PC-9 (cell line): ENCODE data around the gene PHRF1. TPM values are rescaled to one million over a fixed set of nuclear protein-coding genes. Genes with fewer than 3 reads are reported as not detected.

Source experiments
- BruUV-seq: library from RNA; stranded (reverse); fragments of 400-500 nt; replicated peaks from 2 replicates; lab custom pipeline; 2021; lab: Mats Ljungman, UMichigan
- CTCF ChIA-PET: fragments of 300-600 bp; sonication (Branson Sonifier 250); formaldehyde crosslinking; loops from one replicate; lab custom pipeline; 2022; ENCODE audit warnings: antibody characterized with exemption; lab: Charles Lee
- POLR2A ChIA-PET: fragments of 300-600 bp; sonication (Branson Sonifier 250); formaldehyde crosslinking; loops from one replicate; lab custom pipeline; 2022; ENCODE audit warnings: antibody characterized with exemption; ENCODE audit not compliant: unreplicated experiment; lab: Charles Lee
- DNase-seq, 2 experiments: peaks; one replicate each; pipeline versions ENCODE4 v3.0.0 to v3.0.0-alpha.2; 2015 to 2022; ENCODE audit warnings: mixed read lengths in 1 of 2
- H2AFZ ChIP-seq: fragments of 200-600 bp; sonication (generic); 2 replicates; pipeline ENCODE4 v1.8.1; 2017; ENCODE audit warnings: antibody characterized with exemption
- H3F3A ChIP-seq: fragments of 200-600 bp; sonication (generic); 2 replicates; pipeline ENCODE4 v1.8.1; 2017; ENCODE audit warnings: antibody characterized with exemption, mild to moderate bottlenecking, low read depth; ENCODE audit not compliant: insufficient read depth
- H3K27ac ChIP-seq: fragments of 200-600 bp; sonication (generic); 2 replicates; pipeline ENCODE4 v1.6.1; 2016; ENCODE audit warnings: mixed run types
- H3K27me3 ChIP-seq: fragments of 200-600 bp; sonication (generic); 2 replicates; pipeline ENCODE4 v1.6.1; 2016; ENCODE audit warnings: low read depth, mixed run types; ENCODE audit not compliant: insufficient read depth
- H3K36me3 ChIP-seq: fragments of 200-600 bp; sonication (generic); 2 replicates; pipeline ENCODE4 v1.6.1; 2016; ENCODE audit warnings: low read depth, mixed run types
- H3K4me1 ChIP-seq: fragments of 200-600 bp; sonication (generic); replicated peaks from 2 replicates; pipeline ENCODE4 v1.6.1; 2016; ENCODE audit warnings: mixed run types; ENCODE audit not compliant: insufficient read depth
- H3K4me2 ChIP-seq: fragments of 200-600 bp; sonication (generic); 2 replicates; pipeline ENCODE4 v1.6.1; 2017; ENCODE audit warnings: mixed run types
- H3K4me3 ChIP-seq: fragments of 200-600 bp; sonication (generic); 2 replicates; pipeline ENCODE4 v1.6.1; 2016; ENCODE audit warnings: mixed run types
- H3K79me2 ChIP-seq: fragments of 200-600 bp; sonication (generic); 2 replicates; pipeline ENCODE4 v1.6.1; 2017; ENCODE audit warnings: low read depth, mixed run types
- H3K9me2 ChIP-seq: fragments of 200-600 bp; sonication (generic); 2 replicates; pipeline ENCODE4 v1.8.1; 2017; ENCODE audit warnings: mild to moderate bottlenecking; ENCODE audit not compliant: insufficient read depth
- H3K9me3 ChIP-seq: fragments of 200-600 bp; sonication (generic); 2 replicates; pipeline ENCODE4 v1.8.1; 2016; ENCODE audit warnings: low read depth; ENCODE audit not compliant: insufficient read depth
- H4K20me1 ChIP-seq: fragments of 200-600 bp; sonication (generic); 2 replicates; pipeline ENCODE4 v1.8.1; 2017; ENCODE audit not compliant: insufficient read depth
- CTCF ChIP-seq: fragments of 200-600 bp; sonication (generic); conservative IDR thresholded peaks from 2 replicates; pipeline ENCODE4 v1.6.1; 2017; ENCODE audit warnings: mixed run types, antibody characterized with exemption, mild to moderate bottlenecking, moderate library complexity
- EZH2 ChIP-seq: fragments of 200-600 bp; sonication (generic); IDR thresholded peaks from 2 replicates; pipeline ENCODE4 v1.8.0; 2017; ENCODE audit warnings: antibody characterized with exemption, low read depth
- intact Hi-C: fragments of 100-400 bp; cut with micrococcal nuclease; formaldehyde crosslinking; loops from one replicate; pipeline ENCODE4 v1.10.0; 2022; ENCODE audit not compliant: unreplicated experiment
- total RNA-seq: library from RNA; stranded (reverse); gene quantifications from 2 replicates; pipeline ENCODE4 v1.2.3, GENCODE V29; 2021

The PHRF1 gene
- total RNA-seq, 1 experiment from 2014 or later: 21.7 TPM

GRCh38 chr11:617912-618682, 41.8 kb downstream of the PHRF1 start:
- no peaks in the 10 kb centered on the region for H3K9me2 ChIP-seq
- DNase-seq: no peak
- no peak overlapping the region for H3K4me3 ChIP-seq
- no peaks in the 10 kb centered on the region for H3K4me1 ChIP-seq
- H3K27me3 ChIP-seq: no peaks in the 10 kb centered on the region
- H4K20me1 ChIP-seq: peaks cover 2% of the 10 kb centered on the region
- H3K9me3 ChIP-seq: no peaks in the 10 kb centered on the region
- H3K36me3 ChIP-seq: no peaks in the 10 kb centered on the region
- ChIA-PET CTCF (interaction anchor here (0.6 kb wide), 1 partner anchor 42 kb away, joined by 3 read pairs; no protein-coding TSS in a partner anchor), POLR2A (no interaction called here)
- H3F3A ChIP-seq: peaks cover 4% of the 10 kb centered on the region; the same call in 1 of the 2 replicates
- no peak overlapping the region for H3K27ac ChIP-seq
- H2AFZ ChIP-seq: no peak overlapping the region
- no TSS peak for BruUV-seq
- intact Hi-C loops: no loop called here
- no peak overlapping the region for H3K4me2 ChIP-seq
- H3K79me2 ChIP-seq: no peaks in the 10 kb centered on the region
- TF ChIP-seq CTCF: no peak
- TF ChIP-seq EZH2: no peak

- no peaks in the 10 kb centered on the region for H3K4me1 ChIP-seq
- no peak for DNase-seq
- H4K20me1 ChIP-seq: no peaks in the 10 kb centered on the region
- peaks cover 4% of the 10 kb centered on the region; the same call in 1 of the 2 replicates for H3F3A ChIP-seq
- H3K9me2 ChIP-seq: no peaks in the 10 kb centered on the region
- ChIA-PET CTCF (no interaction called here), POLR2A (no interaction called here)
- no peak overlapping the region for H3K27ac ChIP-seq
- no peaks in the 10 kb centered on the region for H3K79me2 ChIP-seq
- no peaks in the 10 kb centered on the region for H3K9me3 ChIP-seq
- H3K36me3 ChIP-seq: no peaks in the 10 kb centered on the region
- H2AFZ ChIP-seq: no peak overlapping the region
- TF ChIP-seq CTCF (no peak), EZH2 (no peak)
- H3K4me2 ChIP-seq: no peak overlapping the region
- no peaks in the 10 kb centered on the region for H3K27me3 ChIP-seq
- H3K4me3 ChIP-seq: no peak overlapping the region
- intact Hi-C loops: no loop called here
- no TSS peak for BruUV-seq
These were observed 42.8 kb downstream of the PHRF1 start for GRCh38 chr11:618856-619627.

DNA sequence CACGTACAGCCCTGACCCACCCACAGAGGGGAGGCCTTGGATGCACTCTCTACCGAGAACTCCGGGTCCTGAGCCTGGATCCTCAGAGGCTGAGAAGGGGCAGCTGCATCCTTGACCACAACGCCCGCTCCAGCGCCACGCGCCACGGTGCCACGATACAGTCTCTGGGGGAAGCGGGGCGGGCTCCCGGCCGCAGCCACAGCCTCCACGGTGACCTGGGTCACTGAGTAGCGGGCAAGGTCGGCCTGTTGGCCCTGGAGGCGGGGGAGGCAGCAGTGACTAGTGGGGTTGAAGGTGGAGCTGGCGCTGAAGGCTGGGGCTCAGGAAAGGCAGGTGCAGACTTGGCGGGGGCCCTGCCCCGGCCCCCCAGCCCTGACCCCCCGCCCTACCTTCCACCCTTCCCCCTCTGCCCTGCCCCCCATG, 43.4 kb downstream of the PHRF1 start:
- Histone ChIP-seq H3K4me3 (no peak overlapping the region), H3K79me2 (no peaks in the 10 kb centered on the region), H3K9me3 (no peaks in the 10 kb centered on the region), H3K4me2 (no peak overlapping the region), H3K36me3 (no peaks in the 10 kb centered on the region), H3K9me2 (no peaks in the 10 kb centered on the region), H3K27me3 (no peaks in the 10 kb centered on the region), H3K4me1 (no peaks in the 10 kb centered on the region), H2AFZ (no peak overlapping the region), H4K20me1 (no peaks in the 10 kb centered on the region), H3K27ac (no peak overlapping the region), H3F3A (peaks cover 4% of the 10 kb centered on the region; the same call in 1 of the 2 replicates)
- intact Hi-C loops: loop anchor here (1.0 kb wide), 1 partner anchor 7 kb away; no protein-coding TSS in a partner anchor
- TF ChIP-seq EZH2 (no peak), CTCF (no peak)
- CTCF ChIA-PET: no interaction called here
- POLR2A ChIA-PET: no interaction called here
- BruUV-seq: no TSS peak
- DNase-seq: no peak
